ENCODE data around the gene NRP1.
"Not testable (repeated sequence)": the region's sequence is repeated elsewhere in the genome, so short reads cannot be mapped to it uniquely, and the experiment has no call there.

NRP1 gene

DNA sequence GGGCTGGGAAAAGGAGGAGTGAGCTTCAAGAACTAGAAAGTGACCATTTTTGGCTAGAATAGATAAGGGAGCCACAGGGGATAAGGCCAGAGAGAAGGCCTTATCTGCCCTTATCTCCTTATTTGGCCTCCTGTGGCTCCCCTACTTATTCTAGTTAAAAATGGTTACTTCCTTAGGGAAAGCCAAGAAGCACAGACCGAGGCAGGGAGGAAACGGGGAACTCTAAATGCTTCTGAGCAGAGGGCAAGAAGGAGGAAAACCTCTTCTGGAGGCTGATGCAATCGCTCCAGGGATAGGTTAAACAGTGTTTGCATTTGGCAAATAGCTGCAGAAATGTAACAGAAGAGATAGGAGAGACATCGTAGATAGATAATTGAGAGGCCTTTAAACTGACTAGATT is 18.6 kb downstream of the NRP1 start:
- no peak for DNase-seq

GRCh38 chr10:33314811-33315561 is 19.5 kb downstream of the NRP1 start:
- no peak for DNase-seq

DNA sequence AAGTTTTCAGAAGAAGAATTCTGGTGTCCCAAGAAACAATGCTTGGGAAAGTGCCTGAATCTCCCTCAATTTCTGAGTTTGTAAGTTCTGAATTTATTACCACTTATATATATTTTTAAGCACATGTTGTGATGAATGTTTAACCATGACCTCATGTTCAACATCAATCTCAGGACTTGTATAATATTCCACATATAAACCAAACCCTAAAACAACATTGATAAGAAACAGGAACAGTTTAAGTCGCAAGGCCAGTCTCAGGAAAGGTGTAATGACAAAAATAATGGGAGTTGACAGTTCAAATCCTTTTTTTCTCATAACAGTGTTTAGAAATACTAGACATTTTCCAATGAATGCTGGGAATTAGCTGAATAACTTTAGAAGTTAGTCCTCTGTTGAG is 22.8 kb downstream of the NRP1 start:
- DNase-seq: no peak

DNA sequence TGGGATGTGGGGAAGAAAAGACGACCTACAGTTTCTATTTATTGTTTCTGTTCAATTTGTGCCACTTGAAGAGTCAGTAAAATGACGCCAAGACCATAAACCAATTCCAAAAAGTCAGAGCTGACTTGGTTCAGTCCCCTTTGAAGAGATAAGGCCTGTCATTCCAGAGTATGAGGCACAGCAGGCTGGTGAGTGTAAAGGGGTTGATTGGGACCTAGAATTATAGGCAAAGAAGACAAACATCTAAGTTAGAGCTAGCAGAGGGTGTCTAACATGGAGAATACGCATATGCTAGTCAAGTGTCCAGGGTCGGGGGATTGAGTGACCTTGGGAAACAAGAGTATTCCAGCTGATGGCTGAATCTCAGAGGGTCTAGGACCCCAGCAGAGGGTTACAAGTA is 23.6 kb downstream of the NRP1 start:
- no peak for DNase-seq

DNA sequence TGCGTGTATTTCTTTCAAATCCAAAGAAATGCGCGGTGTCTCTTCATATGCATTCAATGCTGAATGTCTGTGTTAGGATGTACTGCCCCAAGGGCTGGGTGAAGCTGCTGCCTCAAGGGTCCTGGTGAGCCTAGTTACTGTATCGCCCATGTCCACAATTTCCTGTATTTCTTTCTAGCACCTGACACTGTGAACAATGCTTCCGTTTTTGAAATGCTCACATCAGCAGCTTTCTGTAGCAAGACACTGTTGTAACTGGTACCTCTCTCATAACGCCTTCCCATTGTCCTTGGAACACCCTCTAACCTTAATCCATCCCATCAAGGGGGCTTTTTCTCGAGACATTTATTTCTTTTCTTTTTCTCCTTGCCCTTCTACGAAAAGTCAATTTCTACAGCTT is 25.1 kb downstream of the NRP1 start:
- no peak for DNase-seq

GRCh38 chr10:33307835-33308234 is 26.6 kb downstream of the NRP1 start:
- no peak for DNase-seq

DNA sequence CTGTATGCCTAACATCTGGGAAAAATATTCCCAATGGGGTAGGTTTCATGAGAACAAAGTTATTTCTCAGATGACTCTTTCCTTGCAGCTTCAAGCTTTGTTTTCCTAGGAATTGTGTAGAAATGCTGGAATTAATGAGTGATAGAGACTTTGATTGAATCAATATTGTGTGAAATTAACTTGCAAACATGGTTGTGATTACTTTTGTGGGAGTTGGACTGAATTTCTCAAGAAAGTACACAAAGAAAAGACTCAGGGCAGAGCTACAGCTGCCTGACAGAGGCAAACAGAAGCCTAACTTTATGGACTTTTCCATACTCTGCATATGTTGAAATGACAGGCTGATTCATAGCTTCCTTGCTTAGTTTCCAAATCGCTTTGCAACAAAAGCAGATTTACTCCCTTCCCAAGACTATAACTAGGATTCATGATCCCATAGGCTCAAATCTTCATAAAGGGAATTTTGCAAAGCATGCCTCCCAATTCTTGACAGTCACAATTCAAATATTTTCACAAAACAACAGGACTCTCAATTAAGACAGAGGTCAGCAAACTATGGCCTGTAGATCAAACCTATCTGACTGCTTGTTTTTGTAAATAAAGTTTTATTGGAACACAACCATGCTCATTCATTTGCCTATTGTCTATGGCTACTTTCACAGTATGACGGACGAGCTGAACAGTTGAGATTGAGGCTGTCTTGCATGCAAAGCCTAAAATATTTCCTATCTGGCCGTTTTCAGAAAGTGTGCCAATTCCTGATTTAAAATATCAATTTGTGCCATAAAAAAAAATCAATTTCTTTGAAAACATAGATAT is 27.6 kb downstream of the NRP1 start:
- no peak for DNase-seq

DNA sequence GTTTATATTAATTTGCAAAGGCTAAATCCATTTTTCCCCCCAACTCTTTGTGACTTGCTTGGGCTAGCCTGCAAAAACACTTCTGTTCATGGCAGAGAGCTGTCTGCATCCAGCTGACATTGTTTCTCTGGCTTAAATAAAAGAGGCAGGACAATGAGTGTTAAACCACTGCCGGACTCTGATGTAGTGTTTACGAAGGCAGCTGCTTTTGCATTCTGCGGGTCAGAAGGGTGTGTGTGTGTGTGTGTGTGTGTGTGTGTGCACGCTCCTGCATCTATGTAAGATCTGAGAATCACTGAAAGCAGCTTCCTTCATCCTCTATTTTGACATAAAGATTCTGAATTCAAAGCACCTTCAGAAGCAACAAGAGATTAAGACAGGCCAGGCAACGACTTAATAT is 28.3 kb downstream of the NRP1 start:
- DNase-seq: no peak

GRCh38 chr10:33304423-33305225 is 29.8 kb downstream of the NRP1 start:
- no peak for DNase-seq

DNA sequence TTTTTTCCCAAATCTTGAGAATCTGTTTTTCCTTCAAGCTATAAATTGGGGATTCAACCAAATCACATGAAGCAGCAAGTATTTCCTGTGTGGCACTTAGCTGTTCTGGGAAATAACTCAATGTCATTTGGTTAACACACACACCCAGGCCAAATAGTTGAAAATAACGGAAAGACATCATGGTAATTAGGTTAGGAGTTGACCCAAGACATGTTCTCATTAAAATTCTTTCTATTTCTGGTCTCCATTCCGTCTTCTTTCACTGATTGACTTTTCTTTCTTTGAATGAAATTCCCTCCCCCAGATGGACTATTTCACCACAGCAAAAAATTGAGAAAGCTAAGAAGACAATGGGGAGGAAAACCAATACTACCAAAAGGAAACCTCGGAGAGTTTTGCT is 30.5 kb downstream of the NRP1 start:
- DNase-seq: no peak

DNA sequence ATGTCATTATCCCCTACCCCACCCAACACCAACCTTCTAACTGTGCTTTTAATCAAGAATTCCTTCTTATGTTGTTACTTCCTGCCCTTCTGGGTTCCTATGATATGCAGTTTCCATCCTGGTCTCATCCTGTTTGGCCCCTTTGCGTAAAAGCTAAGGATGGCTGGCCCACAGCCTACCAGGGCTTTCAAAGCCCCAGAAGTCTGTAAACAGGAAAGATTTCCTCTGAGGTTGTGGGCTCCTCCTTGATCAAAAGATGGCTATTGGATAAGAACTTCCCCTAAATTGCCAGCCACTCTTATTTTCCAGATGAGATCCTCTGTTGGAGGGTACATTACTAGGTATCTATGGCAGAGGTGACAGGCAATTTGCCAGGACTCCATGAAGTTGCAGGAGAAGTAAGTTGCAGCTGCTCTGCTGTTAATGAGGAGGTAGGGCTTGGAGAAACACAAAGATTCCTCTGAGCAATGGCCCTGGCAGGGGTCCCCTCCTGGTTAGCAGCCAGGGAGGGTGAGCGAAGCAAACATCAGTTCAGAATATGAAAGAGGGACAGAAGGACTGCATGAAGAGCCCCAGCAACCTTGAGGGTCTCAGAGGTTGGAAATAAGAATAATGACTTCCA is 32.1 kb downstream of the NRP1 start:
- DNase-seq: no peak

DNA sequence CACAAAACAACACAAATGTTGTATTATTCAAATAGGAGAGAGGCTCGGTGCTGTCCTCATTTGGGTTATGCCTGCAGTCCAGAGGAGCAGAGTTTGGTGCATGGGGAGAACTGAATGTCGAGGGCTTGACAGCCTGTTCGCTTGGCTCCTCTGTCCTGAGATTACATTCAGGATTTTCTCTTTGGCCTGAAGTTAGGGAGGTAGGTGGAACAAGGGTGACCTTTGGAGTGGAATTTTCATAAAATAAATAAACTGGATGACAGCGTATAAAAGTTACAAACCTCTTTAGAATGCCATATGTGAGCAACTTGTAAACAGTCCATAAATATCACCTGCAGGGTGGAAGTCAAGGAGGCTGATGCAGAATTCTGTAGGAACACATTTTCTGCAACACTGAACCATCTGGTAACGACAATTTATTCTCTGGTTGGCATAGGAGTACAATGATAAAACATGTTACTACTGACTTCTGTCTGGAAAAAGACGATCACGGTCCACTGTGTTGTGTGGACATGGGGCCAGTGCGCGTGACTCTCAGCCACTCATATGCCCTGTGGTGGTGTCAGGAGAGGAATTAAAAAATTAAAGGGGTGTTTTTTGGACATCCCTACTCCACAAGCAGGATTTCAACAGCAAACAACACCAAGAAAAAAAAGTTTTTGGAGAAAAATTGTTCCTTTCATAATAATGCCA is 33.2 kb downstream of the NRP1 start:
- DNase-seq: no peak

DNA sequence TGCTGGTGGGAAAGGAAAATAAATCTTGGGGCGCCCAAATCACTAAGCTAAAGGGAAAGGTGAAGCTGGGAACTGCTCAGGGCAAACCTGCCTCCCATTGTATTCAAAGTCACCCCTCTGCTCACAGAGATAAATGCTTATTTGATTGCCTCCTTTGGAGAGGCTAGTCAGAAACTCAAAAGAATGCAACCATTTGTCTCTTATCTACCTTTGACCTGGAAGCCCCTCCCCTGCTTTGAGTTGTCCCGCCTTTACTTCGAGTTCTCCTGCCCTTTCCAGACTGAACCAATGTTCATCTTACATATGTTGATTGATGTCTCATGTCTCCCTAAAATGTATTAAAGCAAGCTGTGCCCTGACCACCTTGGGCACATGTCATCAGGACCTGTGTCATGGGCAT is 33.9 kb downstream of the NRP1 start:
- not testable (repeated sequence) for DNase-seq

DNA sequence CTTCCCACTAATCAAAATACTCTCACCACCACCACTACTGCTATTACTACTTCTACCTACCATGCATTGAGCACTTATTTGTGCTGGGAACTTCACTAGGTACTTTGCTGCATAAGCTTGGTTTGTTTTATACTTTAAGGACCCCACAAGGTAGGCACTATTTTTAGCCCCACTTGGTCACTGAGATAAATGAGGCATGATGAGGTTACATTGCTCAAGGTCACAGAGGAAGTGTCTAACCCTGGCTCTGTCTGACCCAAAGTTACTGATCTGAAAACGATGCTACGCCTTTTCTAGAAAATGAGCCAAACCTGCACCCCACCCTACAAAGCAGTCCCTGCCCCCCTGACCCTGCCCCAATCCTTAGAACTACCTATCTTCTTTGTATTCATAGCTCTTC is 35.6 kb downstream of the NRP1 start:
- DNase-seq: no peak

- no peak for DNase-seq
Measured at GRCh38 chr10:33298110-33298509, 36.4 kb downstream of the NRP1 start.

DNA sequence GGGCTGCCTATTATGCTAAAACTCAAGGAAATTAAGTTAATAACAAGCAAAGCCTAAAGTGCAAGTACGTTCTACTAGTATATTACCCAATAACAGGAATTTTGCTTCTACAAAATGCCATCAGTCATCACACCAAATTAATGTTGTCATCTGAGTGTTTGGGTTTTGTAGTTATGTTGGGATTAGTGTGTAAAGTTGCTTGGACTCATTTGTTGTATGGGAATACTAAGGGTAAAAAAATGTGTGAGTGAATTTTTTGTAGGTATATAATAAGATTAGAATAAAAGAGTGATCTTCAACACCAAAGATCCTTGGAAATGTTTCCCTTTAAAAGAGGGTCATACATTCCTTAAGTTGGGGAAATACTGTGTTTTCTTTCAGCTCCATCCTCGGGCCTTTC is 38.6 kb downstream of the NRP1 start:
- DNase-seq: no peak

GRCh38 chr10:33293531-33294170 is 40.8 kb downstream of the NRP1 start:
- no peak for DNase-seq

DNA sequence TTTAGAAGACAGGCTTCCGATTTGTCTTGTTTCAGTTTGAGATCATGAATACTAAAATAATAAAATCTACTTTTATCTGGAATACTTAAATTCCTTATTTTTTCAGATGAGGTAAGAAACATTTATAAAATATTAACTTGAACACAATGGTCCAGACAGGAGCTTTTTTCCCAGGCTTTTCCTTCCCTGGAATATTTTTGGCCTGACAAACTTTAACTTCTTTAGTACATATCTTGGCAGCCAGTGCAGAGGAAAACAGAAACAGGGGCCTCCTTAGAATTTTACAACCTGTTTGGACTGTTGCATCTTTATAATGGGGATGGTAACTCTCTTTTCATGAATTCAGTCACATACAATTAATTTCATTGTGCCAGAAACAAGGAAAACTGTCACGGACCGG is 41.4 kb downstream of the NRP1 start:
- no peak for DNase-seq

GRCh38 chr10:33291053-33291592 is 43.3 kb downstream of the NRP1 start:
- DNase-seq: no peak

GRCh38 chr10:33290321-33291052 is 44.0 kb downstream of the NRP1 start:
- no peak for DNase-seq

- DNase-seq: no peak
Measured at GRCh38 chr10:33289776-33290175, 44.7 kb downstream of the NRP1 start.

Measured in NCI-H2171 (cell line).